HL-60 (cell line): ENCODE results near the gene ASB7.

Experiments
- DNase-seq, 2 experiments: peaks; one replicate each; pipeline ENCODE4 v3.0.0-alpha.2; 2010 to 2020; ENCODE audit warnings: low read depth in 1 of 2, low spot score in 1 of 2
- H3K27ac ChIP-seq: fragments of 250-450 bp; sonication (Bioruptor Pico); replicated peaks from 2 replicates; pipeline ENCODE4 v1.5.1; 2020; ENCODE audit warnings: mild to moderate bottlenecking, moderate library complexity
- H3K27me3 ChIP-seq: fragments of 250-450 bp; sonication (Bioruptor Pico); 2 replicates; pipeline ENCODE4 v1.5.1; 2021; ENCODE audit warnings: mild to moderate bottlenecking, moderate library complexity; ENCODE audit not compliant: insufficient read depth, poor library complexity, severe bottlenecking
- H3K4me3 ChIP-seq: replicated peaks from 2 replicates; pipeline ENCODE4 v1.5.1; 2011; ENCODE audit warnings: mild to moderate bottlenecking, control low read depth, low read length; ENCODE audit not compliant: insufficient read depth
- CTCF ChIP-seq: IDR thresholded peaks from one replicate; pipeline ENCODE4 v1.5.1; 2011; ENCODE audit warnings: low read length, control low read depth, inconsistent platforms; ENCODE audit not compliant: insufficient read depth
- GABPA ChIP-seq: IDR thresholded peaks from 2 replicates; pipeline ENCODE4 v1.6.1; 2012; ENCODE audit warnings: low read depth
- POLR2AphosphoS5 ChIP-seq: IDR thresholded peaks from 2 replicates; pipeline ENCODE4 v1.6.1; 2012; ENCODE audit warnings: low read depth
- REST ChIP-seq: IDR thresholded peaks from 2 replicates; pipeline ENCODE4 v1.6.1; 2012; ENCODE audit warnings: low read depth; ENCODE audit not compliant: insufficient replicate concordance
- SPI1 ChIP-seq: IDR thresholded peaks from 2 replicates; pipeline ENCODE4 v1.6.1; 2012; ENCODE audit warnings: low read depth, mild to moderate bottlenecking, borderline replicate concordance

ASB7 gene

GRCh38 chr15:100613208-100613607, 10.8 kb downstream of the ASB7 start:
- TF ChIP-seq SPI1 (no peak), POLR2AphosphoS5 (no peak), CTCF (no peak), REST (no peak), GABPA (no peak)
- Histone ChIP-seq H3K4me3 (no peak overlapping the region), H3K27ac (no peak overlapping the region), H3K27me3 (no peaks in the 10 kb centered on the region)
- DNase-seq, result no peak

GRCh38 chr15:100614336-100614735, 11.9 kb downstream of the ASB7 start:
- DNase-seq, result no peak

GRCh38 chr15:100614918-100615317, 12.5 kb downstream of the ASB7 start:
- DNase-seq, result no peak
- no peak for TF ChIP-seq CTCF
- no peak for TF ChIP-seq SPI1
- TF ChIP-seq GABPA, result no peak
- Histone ChIP-seq H3K27ac (no peak overlapping the region), H3K4me3 (no peak overlapping the region), H3K27me3 (no peaks in the 10 kb centered on the region)

More at GRCh38 chr15:100614336-100614735, 11.9 kb downstream of the ASB7 start:
- Histone ChIP-seq H3K4me3 (no peak overlapping the region), H3K27me3 (no peaks in the 10 kb centered on the region), H3K27ac (no peak overlapping the region)
- TF ChIP-seq REST (no peak), GABPA (no peak), POLR2AphosphoS5 (no peak), CTCF (no peak), SPI1 (no peak)

GRCh38 chr15:100615801-100616200, 13.4 kb downstream of the ASB7 start:
- Histone ChIP-seq H3K27me3 (no peaks in the 10 kb centered on the region), H3K27ac (no peak overlapping the region), H3K4me3 (no peak overlapping the region)
- TF ChIP-seq CTCF, result no peak
- TF ChIP-seq POLR2AphosphoS5, result no peak
- TF ChIP-seq SPI1, result no peak
- no peak for TF ChIP-seq REST
- TF ChIP-seq GABPA, result no peak
- no peak for DNase-seq
